K562 (cell line): Measurements from ENCODE around the gene B9D2. TPM values are rescaled to one million over a fixed set of nuclear protein-coding genes. Genes with fewer than 3 reads are reported as not detected.

Experiments used
- ARHGAP35 ChIP-seq: fragments of 450-650 bp; IDR thresholded peaks from 2 replicates; pipeline ENCODE4 v1.6.1; 2018; ENCODE audit not compliant: partially characterized antibody
- BACH1 ChIP-seq: fragments of 200-800 bp; sonication (Bioruptor generic); IDR thresholded peaks from 2 replicates; pipeline ENCODE4 v1.6.1; 2016; ENCODE audit warnings: missing genetic modification characterization, missing compliant biosample characterization
- CREM ChIP-seq: IDR thresholded peaks from 2 replicates; pipeline ENCODE4 v1.6.1; 2014; ENCODE audit warnings: antibody characterized with exemption, low read depth
- DMBX1 ChIP-seq: fragments of 250-450 bp; sonication (Bioruptor Pico); IDR thresholded peaks from 2 replicates; pipeline ENCODE4 v1.8.0; 2022; ENCODE audit warnings: inconsistent platforms, mild to moderate bottlenecking, moderate library complexity, borderline replicate concordance
- E2F4 ChIP-seq: sonication (generic); formaldehyde crosslinking; IDR thresholded peaks from 2 replicates; pipeline ENCODE4 v1.8.0; 2022; ENCODE audit warnings: mild to moderate bottlenecking, low read depth, missing genetic modification reagents
- E2F5 ChIP-seq: sonication (generic); formaldehyde crosslinking; IDR thresholded peaks from 2 replicates; pipeline ENCODE4 v1.8.0; 2022; ENCODE audit warnings: mild to moderate bottlenecking, missing genetic modification reagents
- GABPA ChIP-seq: fragments of 200-800 bp; sonication (Bioruptor generic); conservative IDR thresholded peaks from 2 replicates; pipeline ENCODE4 v1.6.1; 2016; ENCODE audit warnings: low read depth, missing genetic modification characterization, missing compliant biosample characterization
- HDAC2 ChIP-seq: fragments of 450-650 bp; IDR thresholded peaks from 2 replicates; pipeline ENCODE4 v1.6.1; 2016; ENCODE audit warnings: mild to moderate bottlenecking
- IRF9 ChIP-seq: fragments of 450-650 bp; IDR thresholded peaks from 2 replicates; pipeline ENCODE4 v1.6.1; 2016; ENCODE audit warnings: missing biosample characterization, missing genetic modification characterization
- JUN ChIP-seq, 2 experiments: sonication (generic) in 1 of 2; formaldehyde crosslinking in 1 of 2; IDR thresholded peaks; 2 replicates each; pipeline versions ENCODE4 v1.6.1 to v1.8.0; 2012 to 2022; ENCODE audit warnings: borderline replicate concordance in 2 of 2, mild to moderate bottlenecking in 2 of 2, improper control_type of control experiment in 1 of 2, low read depth in 1 of 2, low read length in 1 of 2, missing genetic modification reagents in 1 of 2
- MEIS2 ChIP-seq: fragments of 450-650 bp; IDR thresholded peaks from 2 replicates; pipeline ENCODE4 v1.6.1; 2014; ENCODE audit warnings: mild to moderate bottlenecking; ENCODE audit not compliant: partially characterized antibody
- NR4A1 ChIP-seq, 2 experiments: fragments of 250-450 bp in 1 of 2; fragments of 450-650 bp in 1 of 2; sonication (Bioruptor Pico) in 1 of 2; IDR thresholded peaks; 2 replicates each; pipeline versions ENCODE4 v1.4.0 to v1.6.1; 2016 to 2020; ENCODE audit warnings: mild to moderate bottlenecking in 2 of 2, missing compliant biosample characterization in 1 of 2, missing genetic modification characterization in 1 of 2, moderate library complexity in 1 of 2
- PHB ChIP-seq: fragments of 250-450 bp; sonication (Bioruptor Pico); IDR thresholded peaks from 2 replicates; pipeline ENCODE4 v1.5.0; 2021
- POLR3A ChIP-seq: IDR thresholded peaks from 2 replicates; pipeline ENCODE4 v1.6.1; 2011; ENCODE audit warnings: borderline replicate concordance, mild to moderate bottlenecking, moderate library complexity; ENCODE audit not compliant: insufficient read length, insufficient read depth; ENCODE audit errors: extremely low read depth
- PTRF ChIP-seq: fragments of 450-650 bp; IDR thresholded peaks from 2 replicates; pipeline ENCODE4 v1.6.1; 2016; ENCODE audit warnings: mild to moderate bottlenecking, missing genetic modification characterization, missing compliant biosample characterization
- SMAD4 ChIP-seq: fragments of 250-450 bp; sonication (Bioruptor Pico); conservative IDR thresholded peaks from 2 replicates; pipeline ENCODE4 v1.8.0; 2021; ENCODE audit warnings: inconsistent platforms, mild to moderate bottlenecking, moderate library complexity
- SPI1 ChIP-seq: IDR thresholded peaks from 2 replicates; pipeline ENCODE4 v1.6.1; 2011; ENCODE audit warnings: low read depth, low read length, control low read depth, borderline replicate concordance
- THAP7 ChIP-seq: fragments of 250-450 bp; sonication (Bioruptor Pico); IDR thresholded peaks from 2 replicates; pipeline ENCODE4 v1.5.0; 2021
- WHSC1 ChIP-seq: IDR thresholded peaks from one replicate; pipeline ENCODE4 v1.6.1; 2012; ENCODE audit warnings: low read length, control low read depth, inconsistent platforms
- YBX1 ChIP-seq: fragments of 450-650 bp; IDR thresholded peaks from 2 replicates; pipeline ENCODE4 v1.7.1; 2016; ENCODE audit warnings: mild to moderate bottlenecking
- ZFP1 ChIP-seq: fragments of 450-650 bp; formaldehyde crosslinking; IDR thresholded peaks from 2 replicates; pipeline ENCODE4 v1.4.0; 2020; ENCODE audit warnings: mild to moderate bottlenecking, mixed read lengths
- ZNF324 ChIP-seq: fragments of 250-450 bp; sonication (Bioruptor Pico); IDR thresholded peaks from 2 replicates; pipeline ENCODE4 v1.4.0; 2020; ENCODE audit warnings: mild to moderate bottlenecking
- polyA plus RNA-seq, 8 experiments: library from polyadenylated mRNA; depleted of rRNA in 4 of 8; stranded (reverse) in 5 of 8; unstranded in 3 of 8; fragments of >200 nt; fragmentation: Nextera tagmentation in 2 of 8; fragmentation: Illumina TruSeq in 1 of 8; extraction: Ambion mirVana in 2 of 8; extraction: Trizol in 1 of 8; gene quantifications; 2 replicates each; pipeline versions ENCODE4 v1.2.1 to v1.2.3, GENCODE V29; 2011 to 2014; ENCODE audit warnings: inconsistent platforms in 1 of 8, missing spikeins in 1 of 8
- total RNA-seq, 7 experiments: library from RNA; depleted of rRNA in 6 of 7; stranded (reverse); fragments of >200 nt in 6 of 7; fragmentation: Illumina TruSeq in 2 of 7; extraction: Trizol in 2 of 7; gene quantifications; 2 replicates each; pipeline versions ENCODE4 v1.2.1 to v1.2.3, GENCODE V29; 2011 to 2021; ENCODE audit warnings: low replicate concordance in 1 of 7

The B9D2 gene
- total and polyA plus RNA-seq, 9 of the 15 experiments (the other 6 are each of a cell fraction or from before 2014, with no cell fraction given): 0.83 to 6.9 (median 2.8) TPM

- TF ChIP-seq NR4A1 (CRISPR knock-in tag; IDR thresholded peaks at IDR 0.05): no peak
- TF ChIP-seq NR4A1 (tag; IDR thresholded peaks at IDR 0.05): peak; percentile 62; the same call in 1 of the 2 replicates
- peak; percentile 73 for TF ChIP-seq CREM
- peak; percentile 79 for TF ChIP-seq ARHGAP35
- no peak for TF ChIP-seq YBX1
- TF ChIP-seq SMAD4 (CRISPR knock-in tag): peak; percentile 93
- TF ChIP-seq WHSC1: no peak
- peak; percentile 96 for TF ChIP-seq HDAC2
- no peak for TF ChIP-seq ZNF324 (CRISPR knock-in tag)
- TF ChIP-seq PTRF (tag): no peak
- TF ChIP-seq DMBX1: no peak
- 0 out of 2 replicates have a peak, but pooled peaks have one; percentile 8 for TF ChIP-seq BACH1 (tag)
- peak; percentile 41; the same call in 1 of the 2 replicates for TF ChIP-seq THAP7 (CRISPR knock-in tag)
- TF ChIP-seq GABPA (tag): peak; percentile 95
- TF ChIP-seq ZFP1 (CRISPR knock-in tag): no peak
- 0 out of 2 replicates have a peak, but pooled peaks have one; percentile 12 for TF ChIP-seq E2F4 (CRISPR knock-in tag)
- TF ChIP-seq JUN (IDR thresholded peaks at IDR 0.05; ENCODE audit: borderline replicate concordance, low read depth, low read length): no peak
- TF ChIP-seq JUN (CRISPR knock-in tag; IDR thresholded peaks at IDR 0.05; ENCODE audit: borderline replicate concordance): no peak
- TF ChIP-seq MEIS2: peak; percentile 82
- no peak for TF ChIP-seq SPI1
- TF ChIP-seq IRF9 (tag): 0 out of 2 replicates have a peak, but pooled peaks have one; percentile 29
- TF ChIP-seq POLR3A: no peak
- no peak for TF ChIP-seq PHB (CRISPR knock-in tag)
- no peak for TF ChIP-seq E2F5
Measured at GRCh38 chr19:41310033-41310831, 53.7 kb downstream of the B9D2 start, which contains the start of gene CCDC97 (continued).
